Right lobe of liver (tissue), 4 donors: ENCODE data around the gene MAPKAP1.

ENCODE experiments used
- POLR2A ChIP-seq: fragments of 450-650 bp; IDR thresholded peaks from one replicate; pipeline ENCODE4 v1.6.1; 2017; ENCODE audit warnings: antibody characterized with exemption, mild to moderate bottlenecking
- TF ChIP-seq, protein P1 (sequence below), 4 donors: fragments of 200-600 bp in 3 of 4; fragments of 450-650 bp in 1 of 4; IDR thresholded peaks; one replicate each; pipeline versions ENCODE4 v1.5.1 to v1.8.0; 2016 to 2022; ENCODE audit warnings: antibody characterized with exemption in 4 of 4, mild to moderate bottlenecking in 2 of 4
- donor health status: DM: no; HTN: no; CAD: no.
- donor health status: DM: no; HTN: no; CAD: no.
- donor health status: DM: no; HTN: yes; CAD: no.

DNA sequence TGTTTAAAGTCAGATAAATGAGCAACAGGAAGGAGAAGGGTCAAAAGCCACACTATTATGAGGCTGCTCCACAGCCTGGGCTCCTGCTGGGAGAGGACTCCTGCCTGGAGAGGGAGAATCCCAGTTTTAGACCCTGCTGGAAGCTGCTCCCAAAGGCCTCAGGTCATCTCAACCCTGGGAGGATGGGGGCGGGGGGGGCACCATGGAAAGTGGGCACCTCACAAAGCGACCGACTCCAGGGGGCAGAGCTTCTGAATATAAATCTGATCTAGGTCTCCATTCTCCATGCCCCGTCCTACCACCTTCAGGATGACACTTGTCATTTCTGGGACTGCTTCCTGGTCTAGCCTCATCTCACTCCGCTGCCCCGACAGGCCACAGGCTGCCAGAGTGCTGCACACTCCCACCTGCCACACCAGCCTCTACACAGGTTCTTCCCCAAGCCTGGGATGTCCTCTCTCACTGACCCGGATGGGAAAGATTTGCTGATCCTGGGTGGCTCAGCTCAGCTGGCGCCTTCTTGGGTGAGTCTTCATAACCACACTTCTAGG, 262.0 kb downstream of the MAPKAP1 start:
- no peak for TF ChIP-seq POLR2A
- TF ChIP-seq, protein P1, sequence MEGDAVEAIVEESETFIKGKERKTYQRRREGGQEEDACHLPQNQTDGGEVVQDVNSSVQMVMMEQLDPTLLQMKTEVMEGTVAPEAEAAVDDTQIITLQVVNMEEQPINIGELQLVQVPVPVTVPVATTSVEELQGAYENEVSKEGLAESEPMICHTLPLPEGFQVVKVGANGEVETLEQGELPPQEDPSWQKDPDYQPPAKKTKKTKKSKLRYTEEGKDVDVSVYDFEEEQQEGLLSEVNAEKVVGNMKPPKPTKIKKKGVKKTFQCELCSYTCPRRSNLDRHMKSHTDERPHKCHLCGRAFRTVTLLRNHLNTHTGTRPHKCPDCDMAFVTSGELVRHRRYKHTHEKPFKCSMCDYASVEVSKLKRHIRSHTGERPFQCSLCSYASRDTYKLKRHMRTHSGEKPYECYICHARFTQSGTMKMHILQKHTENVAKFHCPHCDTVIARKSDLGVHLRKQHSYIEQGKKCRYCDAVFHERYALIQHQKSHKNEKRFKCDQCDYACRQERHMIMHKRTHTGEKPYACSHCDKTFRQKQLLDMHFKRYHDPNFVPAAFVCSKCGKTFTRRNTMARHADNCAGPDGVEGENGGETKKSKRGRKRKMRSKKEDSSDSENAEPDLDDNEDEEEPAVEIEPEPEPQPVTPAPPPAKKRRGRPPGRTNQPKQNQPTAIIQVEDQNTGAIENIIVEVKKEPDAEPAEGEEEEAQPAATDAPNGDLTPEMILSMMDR (IDR thresholded peaks at IDR 0.05) = no peak
